Smooth muscle cell (in vitro differentiated cells): ENCODE data around the gene GIMAP7. TPM values are rescaled to one million over a fixed set of nuclear protein-coding genes. Genes with fewer than 3 reads are reported as not detected.

Experiments used
- DNase-seq: peaks from one replicate; lab custom pipeline; 2025; ENCODE audit not compliant: unreplicated experiment; lab: John Stamatoyannopoulos, UW
- H2AFZ ChIP-seq: fragments of 200-600 bp; sonication (generic); 2 replicates; pipeline ENCODE4 v1.6.0; 2016; ENCODE audit warnings: antibody characterized with exemption, low read depth, mild to moderate bottlenecking
- H3F3A ChIP-seq: fragments of 200-600 bp; sonication (generic); 2 replicates; pipeline ENCODE4 v1.6.0; 2017; ENCODE audit warnings: antibody characterized with exemption, low read depth
- H3K27ac ChIP-seq: fragments of 200-600 bp; sonication (generic); 2 replicates; pipeline ENCODE4 v1.5.1; 2016; ENCODE audit warnings: low read depth, mild to moderate bottlenecking
- H3K27me3 ChIP-seq: fragments of 200-600 bp; sonication (generic); 2 replicates; pipeline ENCODE4 v1.6.1; 2016; ENCODE audit warnings: low read depth, mild to moderate bottlenecking
- H3K36me3 ChIP-seq: fragments of 200-600 bp; sonication (generic); 2 replicates; pipeline ENCODE4 v1.5.1; 2016; ENCODE audit warnings: low read depth
- H3K4me1 ChIP-seq: fragments of 200-600 bp; sonication (generic); 2 replicates; pipeline ENCODE4 v1.5.1; 2016; ENCODE audit warnings: low read depth
- H3K4me2 ChIP-seq: fragments of 200-600 bp; sonication (generic); 2 replicates; pipeline ENCODE4 v1.6.0; 2016; ENCODE audit warnings: mild to moderate bottlenecking
- H3K4me3 ChIP-seq: fragments of 200-600 bp; sonication (generic); 2 replicates; pipeline ENCODE4 v1.5.1; 2016; ENCODE audit warnings: mild to moderate bottlenecking
- H3K79me2 ChIP-seq: fragments of 200-600 bp; sonication (generic); 2 replicates; pipeline ENCODE4 v1.6.0; 2016; ENCODE audit warnings: low read depth, mild to moderate bottlenecking
- H3K9ac ChIP-seq: fragments of 200-600 bp; sonication (generic); 2 replicates; pipeline ENCODE4 v1.6.0; 2016; ENCODE audit warnings: low read depth
- H3K9me3 ChIP-seq: fragments of 200-600 bp; sonication (generic); replicated peaks from 2 replicates; pipeline ENCODE4 v1.5.1; 2016; ENCODE audit warnings: low read depth
- H4K20me1 ChIP-seq: fragments of 200-600 bp; sonication (generic); 2 replicates; pipeline ENCODE4 v1.6.0; 2016; ENCODE audit warnings: low read depth
- WGBS: methylation state at CpG from one replicate; pipeline ENCODE4 v1.1.7; 2016; ENCODE audit warnings: low lambda C conversion rate; 5-methylcytosine and 5-hydroxymethylcytosine counted together
- polyA plus RNA-seq: library from polyadenylated mRNA; unstranded; fragments of >200 nt; fragmentation: Nextera tagmentation; extraction: Ambion mirVana; gene quantifications from 2 replicates; pipeline ENCODE4 v1.2.1, GENCODE V29; 2016
- total RNA-seq: library from RNA; depleted of rRNA; stranded (reverse); fragments of >200 nt; gene quantifications from 2 replicates; pipeline ENCODE4 v1.2.3, GENCODE V29; 2014
- TF ChIP-seq, protein P1 (sequence below): fragments of 200-600 bp; sonication (generic); IDR thresholded peaks from 2 replicates; pipeline ENCODE4 v1.5.1; 2017; ENCODE audit warnings: borderline replicate concordance, mild to moderate bottlenecking, antibody characterized with exemption; ENCODE audit not compliant: insufficient read depth, poor library complexity, severe bottlenecking

GIMAP7 gene
- total and polyA plus RNA-seq, 2 experiments from 2014 or later = not detected

DNA sequence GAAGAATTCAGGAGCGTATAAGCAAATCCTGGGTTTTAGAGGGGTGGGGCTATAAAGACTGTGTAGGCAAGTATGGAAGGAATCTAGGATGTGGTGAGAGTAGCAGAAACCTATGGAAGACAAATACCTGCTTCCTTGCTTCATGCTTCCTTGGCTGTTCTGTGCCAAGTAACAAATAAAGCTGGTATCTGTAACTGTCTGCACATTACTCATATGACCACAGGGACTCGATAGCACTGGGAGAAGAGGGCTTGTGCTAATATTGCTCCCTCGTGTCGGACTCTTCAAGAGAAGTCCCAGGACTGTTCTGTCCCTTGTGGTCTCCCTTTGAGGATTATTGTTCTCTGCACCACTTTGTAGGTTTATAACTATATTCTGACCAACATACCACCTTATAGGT is 11.5 kb upstream of the GIMAP7 start:
- no peaks in the 10 kb centered on the region for H3K4me1 ChIP-seq
- 84% methylated on average over 4 of the region's 4 CpGs for WGBS
- no peak overlapping the region for H3K4me2 ChIP-seq
- H3K9me3 ChIP-seq = no peaks in the 10 kb centered on the region
- no peak overlapping the region for H2AFZ ChIP-seq
- H3K9ac ChIP-seq = no peak overlapping the region
- H3F3A ChIP-seq = no peaks in the 10 kb centered on the region
- DNase-seq = no peak
- H4K20me1 ChIP-seq = no peaks in the 10 kb centered on the region
- H3K4me3 ChIP-seq = no peak overlapping the region
- TF ChIP-seq, protein P1, sequence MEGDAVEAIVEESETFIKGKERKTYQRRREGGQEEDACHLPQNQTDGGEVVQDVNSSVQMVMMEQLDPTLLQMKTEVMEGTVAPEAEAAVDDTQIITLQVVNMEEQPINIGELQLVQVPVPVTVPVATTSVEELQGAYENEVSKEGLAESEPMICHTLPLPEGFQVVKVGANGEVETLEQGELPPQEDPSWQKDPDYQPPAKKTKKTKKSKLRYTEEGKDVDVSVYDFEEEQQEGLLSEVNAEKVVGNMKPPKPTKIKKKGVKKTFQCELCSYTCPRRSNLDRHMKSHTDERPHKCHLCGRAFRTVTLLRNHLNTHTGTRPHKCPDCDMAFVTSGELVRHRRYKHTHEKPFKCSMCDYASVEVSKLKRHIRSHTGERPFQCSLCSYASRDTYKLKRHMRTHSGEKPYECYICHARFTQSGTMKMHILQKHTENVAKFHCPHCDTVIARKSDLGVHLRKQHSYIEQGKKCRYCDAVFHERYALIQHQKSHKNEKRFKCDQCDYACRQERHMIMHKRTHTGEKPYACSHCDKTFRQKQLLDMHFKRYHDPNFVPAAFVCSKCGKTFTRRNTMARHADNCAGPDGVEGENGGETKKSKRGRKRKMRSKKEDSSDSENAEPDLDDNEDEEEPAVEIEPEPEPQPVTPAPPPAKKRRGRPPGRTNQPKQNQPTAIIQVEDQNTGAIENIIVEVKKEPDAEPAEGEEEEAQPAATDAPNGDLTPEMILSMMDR = no peak
- no peak overlapping the region for H3K27ac ChIP-seq
- no peaks in the 10 kb centered on the region for H3K27me3 ChIP-seq
- no peaks in the 10 kb centered on the region for H3K36me3 ChIP-seq
- no peaks in the 10 kb centered on the region for H3K79me2 ChIP-seq

DNA sequence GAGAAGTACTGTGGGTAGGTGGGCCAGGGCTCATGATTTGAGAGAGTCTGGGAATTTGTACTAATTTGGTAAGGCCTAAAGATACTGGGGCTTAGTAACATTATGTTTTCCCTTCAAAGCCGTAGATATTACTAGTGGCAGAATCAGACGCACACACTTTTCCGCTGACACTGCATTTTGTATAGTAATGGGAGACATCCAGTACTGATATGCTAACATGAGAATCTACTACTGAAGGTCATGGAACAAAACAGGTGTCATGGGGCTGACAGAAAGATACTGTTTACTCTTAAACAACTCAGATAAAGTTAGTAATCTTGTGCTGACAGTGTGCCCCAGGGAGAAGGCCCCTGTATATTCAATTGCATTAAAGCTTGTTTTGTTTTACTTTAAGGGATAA is 11.1 kb upstream of the GIMAP7 start:
- DNase-seq = no peak
- Histone ChIP-seq H2AFZ (no peak overlapping the region), H3K4me1 (no peaks in the 10 kb centered on the region), H3K27me3 (no peaks in the 10 kb centered on the region), H3K27ac (no peak overlapping the region), H3K36me3 (no peaks in the 10 kb centered on the region), H4K20me1 (no peaks in the 10 kb centered on the region), H3K9me3 (no peaks in the 10 kb centered on the region), H3K4me3 (no peak overlapping the region), H3K79me2 (no peaks in the 10 kb centered on the region), H3K9ac (no peak overlapping the region), H3K4me2 (no peak overlapping the region), H3F3A (no peaks in the 10 kb centered on the region)
- TF ChIP-seq, protein P1 = no peak
- 90% methylated on average over 3 of the region's 3 CpGs for WGBS

DNA sequence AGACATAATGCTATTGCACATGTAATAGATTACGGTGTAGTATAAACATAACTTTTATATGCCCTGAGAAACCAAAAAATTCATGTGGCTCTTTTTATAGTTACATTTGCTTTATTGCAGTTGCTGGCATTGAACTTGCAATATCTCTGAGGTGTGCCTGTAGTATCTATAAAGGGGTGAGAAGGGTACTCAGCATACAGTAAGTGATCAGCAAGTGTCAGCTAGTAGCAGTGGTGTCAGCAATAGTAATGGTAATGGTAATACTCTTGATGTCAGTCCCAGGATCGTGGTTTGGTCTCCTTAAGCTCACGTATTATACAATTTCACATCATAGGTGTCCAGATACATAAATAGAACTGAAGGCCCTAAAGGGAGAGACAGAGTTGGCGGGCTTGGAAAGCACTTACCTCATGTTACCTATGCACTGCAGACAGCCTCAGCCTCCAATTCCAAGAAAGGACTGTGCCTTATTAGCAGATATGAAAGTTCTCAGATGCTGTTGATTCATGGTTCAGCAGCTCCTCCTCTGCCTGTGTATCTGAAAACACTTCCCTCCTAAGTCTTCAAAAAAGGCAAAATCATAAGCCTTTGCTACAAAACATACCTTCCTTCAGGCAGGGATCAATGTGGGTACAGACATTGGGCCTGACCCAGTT is 6.6 kb upstream of the GIMAP7 start:
- WGBS = 92% methylated on average over 4 of the region's 4 CpGs
- Histone ChIP-seq H3K27me3 (no peaks in the 10 kb centered on the region), H2AFZ (no peak overlapping the region), H3K4me1 (no peaks in the 10 kb centered on the region), H3K36me3 (no peaks in the 10 kb centered on the region), H4K20me1 (no peaks in the 10 kb centered on the region), H3K27ac (no peak overlapping the region), H3K9ac (no peak overlapping the region), H3K4me3 (no peak overlapping the region), H3F3A (no peaks in the 10 kb centered on the region), H3K4me2 (no peak overlapping the region), H3K79me2 (no peaks in the 10 kb centered on the region), H3K9me3 (no peaks in the 10 kb centered on the region)
- DNase-seq = no peak
- TF ChIP-seq, protein P1 = no peak

DNA sequence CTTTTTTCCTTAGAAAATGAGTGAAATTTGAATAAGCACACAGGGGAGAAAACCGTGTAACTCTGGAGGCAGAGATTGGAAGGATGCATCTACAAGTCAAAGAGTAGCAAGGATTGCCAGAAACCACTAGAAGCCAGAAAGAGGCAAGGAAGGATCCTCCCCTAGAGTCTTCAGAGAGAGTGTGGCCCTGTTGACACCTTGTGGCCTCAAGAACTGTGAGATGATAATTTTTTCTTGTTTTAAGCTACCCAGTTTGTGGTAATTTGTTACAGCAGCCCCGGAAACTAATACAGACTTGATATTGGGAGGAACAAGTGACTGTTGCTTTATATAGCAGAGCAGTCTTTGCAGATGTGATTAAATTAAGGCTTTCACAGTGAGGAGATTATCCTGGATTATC is 3.6 kb upstream of the GIMAP7 start:
- Histone ChIP-seq H3K27me3 (no peaks in the 10 kb centered on the region), H3K4me2 (no peak overlapping the region), H3K9ac (no peak overlapping the region), H3K36me3 (no peaks in the 10 kb centered on the region), H3K27ac (no peak overlapping the region), H3F3A (no peaks in the 10 kb centered on the region), H3K4me3 (no peak overlapping the region), H3K9me3 (no peaks in the 10 kb centered on the region), H4K20me1 (no peaks in the 10 kb centered on the region), H3K79me2 (no peaks in the 10 kb centered on the region), H2AFZ (no peak overlapping the region), H3K4me1 (no peaks in the 10 kb centered on the region)
- TF ChIP-seq, protein P1 = no peak
- 70% methylated on average over 2 of the region's 2 CpGs for WGBS
- DNase-seq = no peak
